Fibroblast of peridontal ligament (primary cell): ENCODE results near the gene ADAMTS17.

Experiments used
- DNase-seq: peaks from one replicate; pipeline ENCODE4 v3.0.0-alpha.2; 2010; ENCODE audit errors: extremely low read depth

Gene ADAMTS17

DNA sequence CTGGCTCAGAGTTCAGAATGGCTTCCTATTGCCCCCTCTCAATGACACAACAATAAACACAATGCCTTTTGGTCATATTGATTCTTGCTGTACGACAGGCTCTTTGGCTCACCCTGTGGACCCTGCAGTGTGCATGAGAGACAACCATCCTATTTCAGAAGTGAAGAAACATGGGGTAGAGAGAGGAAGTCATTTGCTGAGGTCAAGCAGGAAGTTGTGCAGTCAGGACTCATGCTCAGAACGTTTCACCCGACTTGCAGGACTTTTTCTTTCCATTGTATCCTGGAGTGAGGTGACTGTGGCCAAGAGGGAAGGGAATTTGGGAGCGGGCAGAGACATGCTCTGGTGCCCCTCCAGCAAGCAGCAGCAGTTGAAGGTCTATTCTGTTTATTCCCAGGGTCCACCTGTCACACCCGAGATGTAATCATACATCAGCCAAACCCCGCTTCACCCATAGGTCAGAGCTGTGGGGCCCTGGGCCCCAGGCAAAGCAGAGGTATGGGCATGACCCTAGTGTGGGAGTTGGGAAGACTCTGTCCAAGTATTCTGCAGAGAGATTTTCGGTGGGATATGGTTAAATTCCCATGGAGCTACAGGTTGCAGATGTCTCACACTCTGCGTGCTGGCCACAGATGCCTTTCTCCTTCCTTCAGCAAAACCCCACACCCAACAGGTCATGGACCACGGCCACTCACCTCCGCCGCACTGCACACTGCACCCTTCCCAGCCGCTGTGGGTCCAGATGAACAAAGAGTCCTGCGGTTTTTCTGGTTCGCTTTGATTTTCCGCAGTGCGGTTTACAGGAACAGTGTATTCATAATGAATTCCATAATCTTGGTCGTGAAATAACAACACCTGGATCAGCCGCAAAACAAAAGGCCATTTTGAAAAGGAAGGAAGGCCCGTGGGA is 290.6 kb downstream of the ADAMTS17 start:
- DNase-seq, result no peak

DNA sequence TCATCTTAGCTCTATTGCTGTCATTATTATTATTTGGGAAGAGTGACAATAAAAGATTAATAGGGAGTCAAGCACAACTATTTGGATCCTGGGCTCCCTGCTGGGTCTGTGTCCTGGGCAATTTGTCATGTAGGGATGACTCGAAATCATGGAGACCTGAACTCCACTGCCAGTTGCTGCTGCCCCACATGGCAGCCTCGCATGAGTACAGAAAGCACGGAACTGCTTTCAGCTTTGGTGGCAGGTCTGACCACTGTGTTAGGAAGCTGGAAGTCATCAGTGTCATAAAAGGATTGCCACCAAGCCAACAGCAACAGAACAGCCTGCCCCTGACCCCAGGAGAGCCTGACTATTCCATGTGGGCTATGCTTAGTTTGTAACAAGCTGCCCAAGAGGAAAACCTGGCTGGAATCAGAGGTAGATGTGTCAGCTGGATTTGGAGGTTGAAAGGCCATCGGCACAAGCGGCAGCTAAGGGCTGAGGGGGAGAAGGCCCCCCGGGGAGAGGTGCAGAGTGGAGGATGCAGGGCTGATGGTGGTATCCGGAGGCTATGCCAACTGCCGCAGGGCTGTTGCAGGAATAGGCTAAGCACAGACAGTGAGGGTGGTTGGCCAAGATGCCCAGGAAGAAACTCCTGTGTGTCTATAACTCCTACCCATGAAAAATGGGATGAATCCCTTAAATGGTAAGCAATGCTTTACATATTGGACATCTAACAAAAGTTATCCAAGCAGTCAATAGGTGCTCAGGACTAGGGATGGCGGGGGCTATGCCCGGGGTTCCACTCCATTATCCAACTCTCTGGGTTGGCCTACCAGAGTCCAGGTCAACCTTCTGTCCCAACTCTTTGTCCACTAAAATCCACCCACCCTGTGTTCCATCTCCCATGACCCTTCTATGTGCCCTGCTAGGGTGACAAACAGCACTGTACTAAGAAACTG is 291.6 kb downstream of the ADAMTS17 start:
- DNase-seq, result no peak

DNA sequence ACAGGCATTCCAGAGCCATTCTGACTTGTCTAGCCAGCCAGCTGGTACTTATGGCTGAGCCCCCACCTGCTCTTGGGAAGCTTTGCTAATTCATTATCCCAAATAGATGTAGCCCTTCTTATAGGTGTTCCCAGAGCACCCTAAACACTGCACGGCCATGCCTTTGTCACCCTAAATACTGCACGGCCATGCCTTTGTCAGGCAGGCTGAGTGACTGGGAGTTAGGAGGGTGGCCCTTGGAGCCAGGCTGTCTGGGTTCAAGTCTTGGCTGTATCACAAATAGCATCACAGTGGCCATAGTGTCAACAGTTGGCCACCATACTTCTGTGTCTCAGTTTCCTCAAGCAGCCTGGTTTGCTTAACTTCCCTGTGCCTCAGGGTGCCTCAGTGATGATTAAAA is 292.3 kb downstream of the ADAMTS17 start:
- no peak for DNase-seq

- DNase-seq, result no peak
Observed at GRCh38 chr15:100048736-100049135, 293.0 kb downstream of the ADAMTS17 start.

DNA sequence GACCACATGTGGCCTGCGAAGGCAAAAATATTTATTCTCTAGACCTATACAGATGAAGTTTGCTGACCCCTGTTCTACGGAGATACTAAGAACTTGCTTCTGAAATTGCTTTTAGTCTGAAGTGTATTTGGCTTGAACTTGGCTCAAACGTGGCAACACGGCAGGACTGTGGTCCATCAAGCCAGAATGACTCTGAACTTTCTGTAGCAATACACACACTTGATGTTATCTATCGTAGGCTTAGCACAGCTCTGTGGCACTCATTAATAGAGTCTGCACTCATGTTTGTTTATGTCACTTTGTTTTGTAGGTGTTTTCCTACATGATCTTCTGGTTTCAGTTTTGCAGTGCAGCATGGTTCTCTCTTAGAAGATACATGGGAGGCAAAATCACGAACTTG is 298.1 kb downstream of the ADAMTS17 start:
- no peak for DNase-seq

- peak; percentile 2 for DNase-seq
Observed at GRCh38 chr15:100043068-100043641, 298.6 kb downstream of the ADAMTS17 start.

DNA sequence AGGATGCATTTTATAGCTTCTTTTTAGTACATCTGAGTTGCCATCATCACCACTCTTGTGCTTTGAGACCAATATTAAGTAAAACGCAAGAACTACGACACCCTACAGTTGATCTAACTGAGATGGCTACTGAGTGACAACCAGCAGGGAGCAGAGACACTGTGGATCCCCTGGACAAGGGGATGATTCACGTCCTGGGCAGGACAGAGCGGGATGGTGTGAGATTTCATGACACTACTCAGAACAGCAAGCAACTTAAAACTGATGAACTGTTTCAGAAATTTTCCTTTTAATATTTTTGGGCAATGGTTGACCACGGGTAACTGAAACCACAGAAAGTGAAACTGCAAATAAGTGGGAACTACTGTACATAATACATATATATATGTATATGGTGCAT is 299.2 kb downstream of the ADAMTS17 start:
- DNase-seq, result no peak

DNA sequence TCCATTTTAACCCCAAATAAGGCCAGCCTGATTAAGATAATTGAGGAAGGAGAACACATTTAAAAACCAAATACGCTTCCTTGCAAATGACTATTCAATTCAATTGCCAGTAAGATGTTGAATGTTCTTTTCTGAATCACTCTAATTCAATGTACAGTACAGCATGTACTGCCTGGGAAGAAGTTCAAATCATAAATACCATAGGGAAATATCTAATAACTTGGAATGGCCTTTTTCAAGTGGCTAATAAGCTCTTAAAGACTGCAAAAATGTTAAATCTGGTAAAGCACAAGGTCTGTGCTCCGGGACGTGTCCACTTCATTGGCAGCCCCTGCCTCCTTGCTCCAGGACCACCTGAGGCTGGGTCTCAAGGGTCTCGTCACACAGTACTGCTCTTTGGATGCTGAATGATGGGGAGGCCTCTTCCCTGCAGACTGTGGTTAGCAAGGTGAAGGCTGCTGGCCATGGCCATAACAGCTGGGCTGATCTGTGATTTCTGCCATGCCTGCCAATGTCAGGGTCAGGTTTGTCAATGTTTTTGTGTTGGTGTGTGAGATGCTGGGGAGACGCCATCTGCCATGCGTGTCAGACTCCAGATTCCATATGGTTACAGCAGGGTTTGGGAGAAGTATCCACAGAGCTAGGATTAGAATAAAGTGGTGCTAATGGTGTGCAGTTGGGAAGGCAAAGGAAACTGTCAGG is 300.5 kb downstream of the ADAMTS17 start:
- no peak for DNase-seq

DNA sequence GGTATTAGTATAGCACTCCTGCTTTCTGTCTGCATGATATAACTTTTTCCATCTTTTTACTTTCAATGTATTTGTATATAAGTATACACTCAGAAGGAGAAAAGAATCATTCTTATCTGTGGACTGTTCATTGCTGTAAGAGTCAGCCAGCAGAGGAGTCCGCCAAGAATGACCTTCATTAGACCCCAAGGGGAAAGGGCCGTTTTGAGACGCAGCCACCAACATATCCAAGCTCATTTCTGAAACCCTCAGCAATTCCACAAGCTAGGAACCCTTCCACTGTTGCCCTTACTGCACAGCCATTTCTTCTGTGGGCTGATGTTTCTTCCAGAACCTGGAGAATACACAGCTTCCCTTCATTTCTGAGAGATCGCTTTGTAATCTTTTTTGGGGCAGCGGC is 301.8 kb downstream of the ADAMTS17 start:
- no peak for DNase-seq

DNA sequence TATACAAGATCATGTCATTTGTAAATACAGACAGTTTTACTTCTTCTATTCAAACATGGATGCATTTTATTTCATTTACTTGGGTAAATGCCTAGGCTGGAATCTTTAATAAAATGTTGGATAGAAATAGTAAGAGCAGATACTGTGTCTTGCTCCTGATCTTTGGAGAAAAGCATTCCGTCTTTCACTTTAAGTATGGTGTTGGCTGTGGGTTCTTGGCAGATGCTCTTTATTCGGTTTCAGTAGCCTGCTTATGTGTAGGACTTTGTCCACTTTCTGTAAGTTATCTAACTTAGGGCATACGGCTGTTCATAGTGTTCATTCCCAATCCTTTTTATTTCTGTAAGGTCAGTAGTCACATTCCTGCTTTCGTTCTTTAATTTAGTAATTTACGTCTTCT is 303.0 kb downstream of the ADAMTS17 start:
- DNase-seq, result no peak

GRCh38 chr15:100037901-100038300 is 303.9 kb downstream of the ADAMTS17 start:
- DNase-seq, result no peak

- DNase-seq, result no peak
Observed at GRCh38 chr15:100036015-100036414, 305.8 kb downstream of the ADAMTS17 start.

DNA sequence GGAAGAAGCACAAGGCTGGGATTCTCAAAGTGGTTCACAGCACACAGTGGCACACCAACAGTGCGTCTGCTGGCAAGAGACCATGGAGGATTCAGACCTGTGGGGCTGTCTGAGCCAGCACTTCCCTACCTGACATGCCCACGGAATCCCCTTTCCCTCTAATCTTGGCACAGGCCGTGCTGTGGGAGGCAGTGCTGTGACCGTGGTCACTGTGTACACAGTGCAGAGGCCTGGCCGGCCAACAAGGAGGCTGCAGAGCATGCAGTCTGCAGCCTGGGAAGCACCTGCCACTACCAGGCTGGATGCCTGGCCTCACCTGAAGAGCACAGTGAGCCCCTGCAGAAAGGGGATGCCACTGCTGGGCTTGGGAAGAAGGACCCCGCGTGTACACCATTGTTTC is 307.6 kb downstream of the ADAMTS17 start:
- no peak for DNase-seq

DNA sequence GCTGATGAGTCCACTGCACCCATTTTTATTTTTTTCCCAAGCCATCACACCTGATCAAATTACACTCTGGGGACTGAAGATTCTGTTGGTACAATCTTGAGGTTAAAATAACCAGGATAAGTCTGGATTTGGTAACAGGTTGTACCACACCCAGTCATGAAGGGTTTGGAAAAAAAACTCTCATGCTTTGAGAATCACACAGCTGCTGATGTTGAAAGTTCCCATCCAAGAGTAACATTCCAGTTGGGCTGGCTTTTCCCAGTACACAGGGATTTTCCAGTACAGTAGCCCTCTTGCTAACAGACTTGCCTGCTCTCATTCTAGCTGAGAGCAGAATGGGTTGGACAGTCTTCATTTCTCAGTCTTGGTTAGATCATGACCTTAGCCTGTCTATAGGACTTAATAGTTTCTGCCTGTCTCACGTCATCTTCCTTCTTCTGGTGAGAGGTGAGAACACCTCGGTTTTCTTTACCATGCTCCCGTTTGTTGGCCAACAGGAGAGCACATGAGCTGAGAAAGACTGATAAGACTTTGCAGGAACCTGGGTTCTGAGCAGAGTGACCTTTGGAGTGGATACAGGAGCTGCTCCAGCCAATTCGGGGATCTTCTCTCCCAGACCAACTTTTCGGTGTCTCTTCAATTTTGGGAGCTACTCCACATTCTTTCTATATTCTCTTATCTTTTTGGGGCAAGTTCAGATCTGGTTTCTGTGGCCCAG is 308.5 kb downstream of the ADAMTS17 start:
- DNase-seq, result no peak

DNA sequence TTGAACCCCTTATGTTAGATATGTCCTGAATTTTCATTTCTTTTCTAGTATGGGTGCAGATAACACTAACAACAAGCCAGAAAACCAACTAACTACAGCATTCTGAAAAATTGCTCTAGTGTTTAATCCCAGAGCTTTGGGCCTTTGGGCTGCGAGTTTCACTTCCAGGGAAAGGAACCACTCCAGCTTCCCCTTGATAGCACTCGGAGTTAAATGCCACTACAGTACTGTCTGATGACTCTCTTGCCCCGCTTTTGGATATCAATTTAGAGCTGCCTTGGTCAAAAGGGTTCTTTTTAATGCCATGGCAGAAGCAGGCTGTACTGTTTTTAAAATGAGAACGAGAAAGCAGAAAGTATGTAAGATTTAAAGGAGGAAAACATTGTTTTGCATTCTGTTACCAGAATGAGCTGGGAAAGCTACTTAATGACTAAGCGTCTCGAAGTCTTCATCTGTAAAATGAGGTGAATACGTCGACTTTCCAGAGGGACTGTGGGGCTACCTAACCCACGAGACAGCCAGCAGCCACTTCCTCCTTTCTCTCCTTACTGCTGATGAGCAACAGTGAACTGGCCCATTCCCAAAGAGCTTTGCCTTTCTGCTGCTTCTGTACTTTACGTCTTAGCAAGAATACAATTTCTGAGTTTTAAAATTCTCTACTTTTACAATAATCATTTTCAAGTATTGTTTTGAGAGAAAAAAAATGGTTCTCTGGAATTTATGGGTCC is 309.3 kb downstream of the ADAMTS17 start:
- DNase-seq, result no peak

GRCh38 chr15:100031665-100032357 is 310.0 kb downstream of the ADAMTS17 start:
- DNase-seq, result no peak

GRCh38 chr15:100030586-100031229 is 311.1 kb downstream of the ADAMTS17 start:
- DNase-seq, result no peak

GRCh38 chr15:100029868-100030479 is 311.8 kb downstream of the ADAMTS17 start:
- no peak for DNase-seq

- DNase-seq, result no peak
Observed at GRCh38 chr15:100029045-100029444, 312.7 kb downstream of the ADAMTS17 start.
